GM19238 (cell line): ENCODE results near the gene POLDIP2.

Experiments
- DNase-seq: peaks from one replicate; pipeline ENCODE4 v3.0.0; 2011; ENCODE audit warnings: low spot score; ENCODE audit not compliant: insufficient read length

Gene POLDIP2, protein sequence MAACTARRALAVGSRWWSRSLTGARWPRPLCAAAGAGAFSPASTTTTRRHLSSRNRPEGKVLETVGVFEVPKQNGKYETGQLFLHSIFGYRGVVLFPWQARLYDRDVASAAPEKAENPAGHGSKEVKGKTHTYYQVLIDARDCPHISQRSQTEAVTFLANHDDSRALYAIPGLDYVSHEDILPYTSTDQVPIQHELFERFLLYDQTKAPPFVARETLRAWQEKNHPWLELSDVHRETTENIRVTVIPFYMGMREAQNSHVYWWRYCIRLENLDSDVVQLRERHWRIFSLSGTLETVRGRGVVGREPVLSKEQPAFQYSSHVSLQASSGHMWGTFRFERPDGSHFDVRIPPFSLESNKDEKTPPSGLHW

DNA sequence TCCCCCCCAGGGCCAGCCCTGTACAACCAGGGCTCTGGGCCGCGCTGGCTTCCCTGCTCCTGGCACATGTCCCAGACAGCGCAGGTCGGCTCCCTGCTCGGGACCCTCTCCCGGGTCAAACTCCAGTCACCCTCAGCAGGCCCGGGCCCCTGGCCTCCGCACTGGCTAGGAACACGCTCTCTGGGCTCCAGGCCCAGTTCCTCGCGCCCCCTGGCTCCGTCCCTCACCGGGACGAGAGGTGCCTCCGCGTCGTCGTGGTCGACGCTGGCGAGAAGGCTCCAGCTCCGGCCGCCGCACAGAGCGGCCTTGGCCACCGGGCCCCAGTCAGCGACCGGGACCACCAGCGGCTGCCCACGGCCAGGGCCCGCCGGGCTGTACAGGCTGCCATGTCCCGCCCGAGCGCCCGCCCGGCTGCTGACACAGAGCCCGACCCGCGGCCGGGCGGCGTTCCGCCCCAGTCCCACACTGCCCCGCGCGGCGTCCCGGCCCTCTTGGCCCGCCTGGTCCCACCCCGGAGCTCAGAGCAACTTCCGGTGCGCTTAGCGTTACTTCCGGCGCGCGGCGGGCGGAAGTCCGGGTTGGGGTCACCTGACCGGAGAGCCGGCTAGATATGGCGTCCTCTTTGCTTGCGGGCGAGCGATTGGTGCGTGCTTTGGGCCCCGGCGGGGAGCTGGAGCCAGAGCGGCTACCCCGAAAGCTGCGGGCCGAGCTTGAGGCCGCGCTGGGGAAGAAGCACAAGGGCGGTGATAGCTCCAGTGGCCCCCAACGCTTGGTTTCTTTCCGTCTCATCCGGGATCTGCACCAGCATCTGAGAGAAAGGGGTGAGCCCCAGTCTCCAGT lies at the start of gene POLDIP2:
TSS of gene POLDIP2 (minus strand) at position 467 of the 840 bp plus-strand sequence. CDS start at position 388, 79 bp downstream.
- peak; percentile 96 for DNase-seq

DNA sequence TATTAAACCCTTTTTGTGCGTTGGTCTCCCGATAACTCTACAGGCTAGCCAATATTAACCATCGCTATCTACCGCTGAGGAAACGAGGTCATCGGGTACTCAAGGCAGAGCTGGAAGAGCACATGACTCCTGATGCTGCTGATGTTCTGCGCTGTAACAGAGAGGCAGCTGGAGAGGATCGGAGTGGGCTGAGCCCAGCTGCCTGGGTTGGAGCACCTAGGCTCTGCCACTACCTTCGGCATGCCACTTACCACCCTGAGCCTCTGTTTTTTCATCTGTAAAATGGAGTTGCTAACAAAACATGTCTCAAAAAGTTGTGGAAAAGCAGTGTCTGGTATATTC lies 49.1 kb upstream of the POLDIP2 start:
- DNase-seq: no peak

DNA sequence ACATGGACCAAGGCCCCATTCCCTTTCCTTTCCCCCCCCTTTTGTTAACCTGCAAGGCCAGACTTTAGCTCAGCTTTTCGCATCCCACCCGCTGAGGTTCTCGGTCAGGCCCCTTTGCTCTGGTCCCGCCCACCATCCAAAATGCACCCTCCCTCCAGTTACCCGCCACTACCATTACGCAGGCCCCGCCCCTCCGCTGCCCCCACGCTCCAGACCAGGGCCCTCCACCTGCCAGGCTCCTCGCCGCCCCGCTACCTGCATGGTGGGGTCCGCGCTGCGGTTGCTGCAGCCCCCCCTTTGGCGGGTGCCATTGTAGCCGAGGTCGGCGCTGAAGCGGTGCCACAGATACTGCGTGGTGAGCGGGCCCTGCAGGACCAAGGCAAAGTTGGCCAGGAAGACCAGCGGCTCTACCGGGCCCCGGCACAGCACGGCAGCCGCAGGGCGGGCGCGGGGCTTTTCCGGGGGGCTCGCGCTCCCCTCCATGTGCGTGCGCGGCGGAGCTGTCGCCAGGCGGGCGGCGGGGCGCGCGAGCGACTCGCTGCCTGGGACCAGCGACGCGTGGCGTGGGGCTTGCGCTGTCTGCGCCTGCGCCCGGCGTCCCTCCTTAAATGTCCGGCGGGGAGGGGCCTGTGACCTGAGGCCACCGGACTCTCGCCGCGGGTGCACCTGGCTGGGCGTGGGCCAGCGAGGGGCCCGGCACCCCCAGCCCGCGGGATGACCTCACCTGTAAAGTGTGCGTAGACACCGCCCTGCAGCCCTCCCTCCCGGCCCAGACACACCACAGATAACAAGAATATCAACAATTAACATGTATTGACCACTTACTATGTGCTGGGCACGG lies 48.5 kb upstream of the POLDIP2 start, which contains the start of gene SLC46A1:
TSS of gene SLC46A1 (minus strand) at position 581 of the 841 bp plus-strand sequence. CDS start at position 483, 98 bp downstream.
- peak; percentile 61 for DNase-seq

DNA sequence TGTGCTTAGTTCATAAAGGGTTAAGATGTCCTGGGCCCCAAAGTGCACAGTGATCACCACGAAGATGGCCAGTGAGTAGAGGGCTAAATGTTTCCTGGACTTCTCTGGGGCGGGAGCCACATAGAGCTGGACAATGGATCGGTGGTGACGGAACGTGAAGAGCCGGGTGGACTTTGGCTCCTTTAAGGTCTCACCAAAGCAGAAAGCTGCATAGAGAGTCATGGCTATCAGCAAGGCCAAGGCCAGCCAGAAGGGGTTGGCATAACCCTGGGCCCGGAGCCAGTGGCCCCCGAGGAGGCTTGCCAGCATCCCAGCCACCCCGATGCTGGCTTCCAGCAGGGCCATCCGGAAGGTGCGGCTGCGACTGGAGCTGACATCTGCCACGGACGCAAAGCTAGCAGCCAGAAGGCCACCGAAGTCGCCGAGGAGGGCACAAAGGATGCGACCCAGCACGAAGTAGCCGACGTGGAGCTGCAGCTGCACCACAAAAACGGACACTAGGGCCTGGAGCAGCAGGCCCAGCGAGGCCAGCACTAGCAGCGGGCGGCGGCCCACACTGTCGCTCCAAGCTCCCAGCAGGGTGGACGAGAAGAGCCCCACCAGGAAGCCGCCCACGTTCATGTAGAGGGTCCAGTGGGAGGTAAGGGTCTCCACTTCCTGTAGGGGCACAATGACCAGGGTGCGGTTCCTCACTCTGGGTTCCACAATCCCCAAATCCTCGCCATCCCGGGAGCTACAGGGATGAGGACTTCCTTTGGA lies 47.7 kb upstream of the POLDIP2 start:
- DNase-seq: no peak

DNA sequence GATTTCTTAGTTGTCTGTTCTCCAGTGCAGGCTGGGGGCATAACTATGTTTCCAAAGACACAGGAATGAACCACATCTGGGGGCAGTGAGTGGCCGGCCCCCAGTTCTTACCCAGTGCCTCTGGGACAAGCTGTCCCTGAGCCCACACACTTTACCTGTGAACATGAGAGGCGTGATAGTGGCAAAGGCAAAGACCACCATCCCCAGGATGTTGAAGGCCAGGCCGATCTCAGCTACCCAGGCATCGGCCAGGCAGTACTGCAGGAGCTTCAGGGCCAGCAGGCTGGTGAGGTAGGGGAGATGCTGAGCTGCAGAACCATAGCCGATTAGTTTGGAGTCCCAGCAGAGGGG lies 47.1 kb upstream of the POLDIP2 start:
- no peak for DNase-seq

DNA sequence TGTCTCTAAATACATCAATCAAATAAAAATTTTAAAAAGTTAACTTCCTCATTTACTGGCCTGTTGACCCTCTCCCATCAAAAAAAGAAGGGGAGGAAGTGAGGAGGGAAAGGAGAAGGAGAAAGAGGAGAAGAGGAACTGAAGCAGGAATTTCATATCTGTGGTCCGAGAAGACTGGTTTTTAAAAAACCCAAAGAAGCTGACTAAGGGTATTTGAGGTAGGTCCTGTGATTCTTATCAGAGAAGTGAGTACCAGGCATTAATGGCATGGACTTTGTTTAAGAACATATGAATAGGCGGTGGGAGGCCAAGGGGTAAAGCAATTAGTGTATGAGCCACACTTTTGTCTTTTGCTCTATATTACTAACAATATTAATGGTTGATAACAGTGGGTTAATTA lies 46.7 kb upstream of the POLDIP2 start:
- no peak for DNase-seq

DNA sequence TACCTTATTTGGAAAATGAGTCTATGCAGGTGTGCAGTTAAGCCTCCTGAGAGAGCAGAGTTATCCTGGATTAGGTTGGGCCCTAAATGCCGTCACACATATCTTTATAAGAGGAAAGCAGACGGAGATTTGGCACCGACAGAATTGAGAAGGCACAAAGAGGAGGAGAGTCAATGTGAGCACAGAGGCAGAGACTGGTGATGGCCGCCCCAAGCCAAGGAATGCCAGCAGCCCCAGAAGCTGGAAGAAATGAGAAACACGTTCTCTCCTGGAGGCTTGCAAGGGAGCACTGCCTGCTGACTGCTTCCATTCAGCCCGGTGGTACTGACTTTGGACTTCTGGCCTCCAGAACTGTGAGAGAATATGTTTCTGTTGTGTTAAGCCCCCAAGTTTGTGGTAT lies 45.5 kb upstream of the POLDIP2 start:
- no peak for DNase-seq

DNA sequence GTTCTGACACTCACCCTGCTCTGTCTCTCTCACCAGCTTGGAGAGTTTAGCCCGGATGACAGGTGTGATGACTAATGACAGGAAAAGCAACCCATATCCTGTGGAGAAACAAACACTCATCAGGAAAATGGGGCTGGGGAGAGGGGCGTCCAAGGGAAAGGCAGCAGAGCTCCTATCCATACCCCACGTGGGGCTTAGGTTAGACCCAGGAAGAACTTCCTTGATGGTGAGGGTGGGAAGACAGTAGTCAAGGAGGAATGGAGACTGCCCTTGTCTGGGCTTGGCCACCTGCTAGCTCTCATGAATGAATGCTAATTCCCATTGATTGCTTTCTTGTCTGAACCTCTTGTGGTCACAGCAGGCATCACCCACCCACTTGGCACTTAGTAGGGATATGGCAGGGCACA lies 44.9 kb upstream of the POLDIP2 start:
- no peak for DNase-seq

DNA sequence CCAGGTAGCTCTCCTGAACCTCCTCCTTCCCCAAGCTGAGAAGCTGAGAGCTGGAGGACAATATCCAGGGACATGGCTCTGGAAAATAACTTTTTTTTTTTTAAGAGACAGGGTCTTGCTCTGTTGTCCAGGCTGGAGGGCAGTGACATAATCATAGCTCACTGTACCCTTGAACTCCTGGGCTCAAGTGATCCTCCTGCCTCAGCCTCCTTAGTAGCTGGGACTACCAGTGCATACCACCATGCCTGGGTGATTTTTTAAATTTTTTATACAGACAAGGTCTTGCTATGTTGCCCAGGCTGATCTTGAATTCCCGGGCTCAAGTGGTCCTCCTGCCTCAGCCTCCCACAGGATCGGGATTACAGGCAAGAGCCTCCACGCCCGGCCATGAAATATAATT lies 42.5 kb upstream of the POLDIP2 start:
- DNase-seq: no peak

DNA sequence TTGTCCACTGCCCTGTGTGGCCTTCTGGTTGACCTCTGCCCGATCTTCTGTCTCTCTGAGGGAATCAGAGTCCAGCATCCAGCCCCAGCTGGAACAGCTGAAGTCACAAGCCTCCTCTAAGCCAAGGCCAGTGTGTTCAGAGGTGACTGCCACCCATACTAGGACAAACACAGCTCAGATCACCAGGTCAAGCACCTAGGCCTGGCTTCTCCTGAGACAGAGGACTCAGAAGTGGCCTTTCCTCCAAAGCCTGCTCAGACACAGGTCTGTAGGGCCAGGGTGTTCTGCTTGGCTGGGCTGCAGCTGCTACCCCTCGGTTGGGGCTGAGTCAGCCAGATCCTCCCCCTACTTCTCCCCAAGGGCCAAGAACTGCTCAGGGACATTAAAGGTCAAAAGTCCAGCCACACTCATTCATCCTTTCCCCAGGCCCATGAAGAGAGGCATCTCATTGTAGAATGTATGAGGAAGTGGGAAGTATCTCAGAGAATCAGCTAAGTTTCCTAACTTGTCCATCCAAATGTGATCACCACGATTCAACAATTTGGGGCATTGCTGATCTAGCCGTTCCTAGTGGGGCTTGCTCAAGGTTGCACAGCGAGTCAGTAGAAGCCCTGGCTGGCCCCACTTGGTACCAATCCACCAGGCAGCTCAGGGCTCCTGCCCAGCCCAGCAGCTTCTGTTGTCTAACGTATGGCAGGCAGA lies 41.1 kb upstream of the POLDIP2 start:
- no peak for DNase-seq

DNA sequence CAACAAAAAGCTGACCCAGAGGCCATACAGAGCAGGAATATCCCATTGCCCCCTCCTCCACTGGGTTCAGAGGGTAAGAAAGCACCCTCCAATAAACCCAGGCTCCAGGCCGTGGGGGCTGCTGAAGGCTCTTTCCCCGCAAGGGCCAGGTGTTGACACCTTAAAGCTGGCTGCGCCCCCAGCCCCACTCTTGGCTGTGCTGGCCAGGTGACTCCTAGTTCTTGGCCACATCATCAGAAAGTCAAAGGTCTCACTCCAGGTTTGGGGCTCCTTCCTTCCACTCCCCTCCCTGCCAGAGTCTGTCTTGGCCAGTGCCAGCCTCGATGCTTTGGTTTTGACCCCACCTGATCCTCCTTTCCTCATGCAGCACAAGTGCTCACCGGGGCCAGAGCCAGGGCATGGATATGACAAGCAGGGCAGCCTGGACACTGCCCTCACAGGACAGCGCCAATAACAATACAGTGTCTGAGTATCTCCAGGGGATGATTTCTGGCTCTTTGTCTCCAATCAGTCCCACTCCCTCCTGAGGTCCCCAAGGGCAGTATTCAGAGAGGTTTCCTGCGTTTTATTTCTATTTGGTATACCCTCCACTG lies 40.5 kb upstream of the POLDIP2 start:
- no peak for DNase-seq

DNA sequence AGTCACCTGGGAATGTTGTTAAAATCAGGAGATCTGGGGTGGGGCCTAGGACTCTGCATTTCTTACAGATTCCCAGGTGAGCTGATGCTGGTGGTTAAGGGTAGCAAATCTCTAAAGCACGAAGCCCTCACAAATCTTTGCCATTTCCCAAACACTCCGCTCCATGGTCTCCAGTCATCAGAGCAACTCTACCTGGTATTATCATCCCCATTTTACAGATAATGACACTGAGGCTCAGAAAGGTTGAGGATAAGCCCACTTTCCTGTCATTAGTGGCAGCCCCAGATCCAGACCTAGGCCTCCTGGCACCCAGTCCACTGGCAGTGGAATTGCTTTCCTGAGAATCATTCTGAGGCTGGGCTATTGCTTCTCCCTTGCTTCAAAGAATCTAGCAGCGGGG lies 39.9 kb upstream of the POLDIP2 start:
- DNase-seq: no peak

DNA sequence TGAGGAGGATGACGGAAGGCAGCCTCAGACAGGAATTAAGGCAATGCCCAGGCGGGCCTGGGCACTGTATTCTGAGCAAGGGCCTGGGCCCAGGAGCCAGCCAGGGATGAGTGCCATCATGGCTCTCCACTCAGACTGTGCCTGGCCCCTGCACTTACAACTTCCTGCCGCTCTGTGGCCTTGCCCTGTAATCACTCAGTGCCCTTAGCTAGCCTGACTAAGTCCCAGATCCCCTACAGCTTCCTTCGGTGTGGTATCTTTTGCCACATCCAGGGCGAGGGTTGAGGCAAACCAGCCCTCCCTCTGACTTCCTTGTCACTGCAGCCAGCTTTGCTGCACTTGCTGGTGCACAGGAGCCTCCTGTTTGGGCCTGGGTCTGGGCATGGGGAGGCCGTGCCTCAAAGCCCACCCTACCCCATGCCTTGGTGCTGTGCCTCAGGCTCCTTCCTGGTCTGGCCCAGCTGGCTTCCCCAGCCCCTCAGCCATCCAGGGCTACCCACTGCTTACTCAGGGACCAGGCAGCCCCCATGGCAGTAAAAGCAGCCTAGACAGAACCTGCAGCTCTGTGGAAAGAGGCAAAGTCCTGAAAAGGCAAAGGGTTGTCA lies 39.4 kb upstream of the POLDIP2 start:
- no peak for DNase-seq

DNA sequence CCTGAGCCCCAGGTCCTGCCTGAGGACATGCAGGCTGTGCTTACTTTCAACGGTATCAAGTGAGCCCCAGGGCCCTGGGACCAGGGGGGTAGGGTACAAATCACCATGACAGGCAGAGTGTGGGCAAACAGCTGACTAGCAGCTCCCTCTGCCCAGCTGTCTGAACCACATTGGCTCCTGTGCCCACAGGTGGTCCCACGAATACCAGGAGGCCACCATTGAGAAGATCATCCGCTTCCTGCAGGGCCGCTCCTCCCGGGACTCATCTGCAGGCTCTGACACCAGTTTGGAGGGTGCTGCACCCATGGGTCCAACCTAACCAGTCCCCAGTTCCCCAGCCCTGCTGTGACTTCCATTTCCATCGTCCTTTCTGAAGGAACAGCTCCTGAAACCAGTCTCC lies 38.6 kb upstream of the POLDIP2 start:
- DNase-seq: no peak

DNA sequence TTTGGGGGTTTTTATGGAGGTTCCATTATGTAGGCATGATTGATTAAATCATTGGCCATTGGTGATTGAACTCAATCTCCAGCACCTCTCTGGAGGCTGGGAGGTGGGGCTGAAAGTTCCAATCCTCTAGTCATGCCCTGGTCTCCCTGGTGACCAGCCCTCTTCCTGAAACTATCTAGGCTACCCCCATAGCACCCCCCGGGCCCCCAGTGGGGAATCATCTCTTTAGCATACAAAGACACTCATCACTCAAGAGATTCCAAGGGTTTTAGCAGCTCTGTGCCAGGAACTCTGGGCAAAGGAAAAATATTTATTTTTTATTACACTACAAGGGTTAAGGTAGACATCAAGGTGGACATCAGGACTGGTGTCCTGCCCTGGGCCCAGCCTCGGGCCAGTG lies 38.1 kb upstream of the POLDIP2 start:
- no peak for DNase-seq

DNA sequence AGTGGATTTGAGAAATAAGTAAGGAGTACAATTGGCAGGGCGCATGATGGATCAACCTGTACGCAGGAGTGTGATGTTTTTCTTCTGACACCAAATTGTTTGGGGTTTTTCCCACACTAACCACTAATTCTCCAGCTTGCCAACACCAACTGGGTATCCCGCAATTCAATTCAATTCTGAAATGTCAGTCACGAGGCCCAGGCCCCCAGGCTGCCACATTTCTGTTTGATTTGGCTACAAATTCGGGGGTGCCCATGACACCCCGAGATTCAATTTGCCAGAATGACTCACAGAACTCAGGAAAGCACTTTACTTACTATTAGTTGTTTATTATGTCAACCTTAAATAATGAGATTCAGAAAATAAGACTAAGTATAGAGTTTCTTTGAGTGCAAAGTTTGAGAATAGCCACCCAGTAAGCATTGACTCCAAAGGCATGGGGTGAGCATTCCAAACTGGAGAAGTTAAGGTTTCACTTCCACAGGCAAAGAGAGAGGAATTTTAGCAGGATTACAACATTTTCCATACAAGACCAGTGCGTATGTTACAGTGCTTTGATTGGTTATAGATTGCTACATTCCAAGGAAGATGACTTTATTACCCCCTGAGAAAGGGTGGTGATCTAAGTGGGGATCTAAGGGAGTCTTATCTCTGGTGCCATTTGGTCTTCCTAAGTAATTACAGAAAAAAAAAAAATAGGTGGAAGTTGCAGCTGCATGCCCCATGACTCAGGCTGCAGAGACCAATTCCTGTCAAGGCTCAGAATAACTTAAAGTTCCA lies 37.2 kb upstream of the POLDIP2 start:
- no peak for DNase-seq

DNA sequence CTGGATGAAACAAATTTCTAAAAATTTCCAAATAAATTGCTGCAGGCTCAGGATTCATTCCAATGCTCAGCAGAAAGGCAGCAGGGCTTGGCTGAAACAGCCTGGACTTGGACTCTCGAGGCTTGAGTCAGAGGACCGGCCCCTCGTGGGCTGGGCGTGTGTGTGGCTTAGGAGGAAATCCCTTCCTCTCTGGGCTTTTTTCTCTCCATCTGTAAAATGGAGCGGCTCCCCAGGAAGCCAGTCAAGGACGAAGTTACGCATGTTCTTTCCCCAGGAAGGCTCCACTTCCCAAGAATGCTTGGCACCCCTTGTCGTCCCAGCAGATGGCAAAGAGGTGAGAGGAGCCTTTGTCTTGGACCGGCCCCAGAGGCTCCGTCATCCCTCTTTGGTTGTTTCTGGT lies 35.2 kb upstream of the POLDIP2 start:
- no peak for DNase-seq

DNA sequence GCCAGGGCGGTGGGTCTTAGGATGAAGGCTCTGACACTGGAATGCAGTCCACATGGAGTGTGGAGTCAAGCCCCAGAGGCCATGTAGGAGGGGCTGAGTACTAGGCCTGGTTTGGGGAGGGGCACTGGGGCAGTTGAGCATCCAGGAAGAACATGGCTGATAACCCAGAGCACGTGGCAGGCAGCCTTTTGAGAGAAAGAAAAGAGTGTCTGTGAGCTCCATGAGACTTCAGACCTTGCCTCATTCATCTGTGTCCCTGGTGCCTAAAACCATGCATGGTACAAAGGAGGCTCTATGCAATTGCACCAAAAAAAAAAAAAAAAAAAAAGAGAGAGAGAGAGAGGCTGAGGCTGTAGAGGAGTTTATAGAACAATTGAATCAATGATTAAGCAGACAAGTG lies 34.1 kb upstream of the POLDIP2 start:
- DNase-seq: no peak

DNA sequence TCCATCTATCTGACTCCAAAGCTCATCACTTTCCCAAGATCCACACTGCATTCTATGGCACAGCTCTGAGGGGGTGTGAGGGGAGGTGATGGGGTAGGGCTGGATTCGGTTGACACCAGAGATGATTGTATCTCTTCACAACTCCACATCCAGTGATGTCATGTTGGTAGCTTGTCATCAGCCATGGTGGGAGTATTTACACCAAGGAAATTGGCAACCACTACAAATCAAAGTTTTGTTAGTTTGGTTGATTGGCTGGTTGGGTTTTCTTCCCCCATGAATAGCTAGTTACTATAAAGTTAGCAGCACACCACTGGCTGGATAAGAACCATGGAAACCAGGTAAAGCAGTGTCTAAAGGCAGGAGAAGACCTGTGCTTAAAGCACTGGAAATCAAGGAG lies 33.7 kb upstream of the POLDIP2 start:
- DNase-seq: no peak
